ENCODE measurements around the gene MCRS1.
A peak's percentile ranks its signal among the peaks of the same experiment; 100 is the strongest.
"Not testable (repeated sequence)": the region's sequence is repeated elsewhere in the genome, so short reads cannot be mapped to it uniquely, and the experiment has no call there.

The MCRS1 gene

GRCh38 chr12:49567611-49568441, at the start of gene MCRS1:
Gene MCRS1, minus strand, starts transcription at chr12:49568142. Its CDS starts 1,411 bp downstream, at chr12:49566731.
- DNase-seq, result peak; percentile 97

- peak; percentile 67 for DNase-seq
These were observed 48.7 kb upstream of the MCRS1 start for GRCh38 chr12:49616533-49617219.

GRCh38 chr12:49615725-49616124, 47.8 kb upstream of the MCRS1 start:
- DNase-seq, result no peak

- no peak for DNase-seq
These were observed 44.3 kb upstream of the MCRS1 start for GRCh38 chr12:49612210-49612609.

GRCh38 chr12:49610785-49611184, 42.8 kb upstream of the MCRS1 start:
- DNase-seq, result not testable (repeated sequence)

GRCh38 chr12:49609875-49610154, 41.9 kb upstream of the MCRS1 start:
- peak; percentile 40 for DNase-seq

- no peak for DNase-seq
These were observed 41.3 kb upstream of the MCRS1 start for GRCh38 chr12:49609059-49609874.

GRCh38 chr12:49605539-49605938, 37.6 kb upstream of the MCRS1 start, which contains the start of gene FAM186B:
Gene FAM186B, minus strand, starts transcription at chr12:49605639. Its CDS starts 162 bp downstream, at chr12:49605477.
- DNase-seq, result not testable (repeated sequence)

GRCh38 chr12:49604856-49605255, 36.9 kb upstream of the MCRS1 start:
- no peak for DNase-seq

GRCh38 chr12:49603721-49604120, 35.8 kb upstream of the MCRS1 start:
- DNase-seq, result no peak

GRCh38 chr12:49599961-49600360, 32.0 kb upstream of the MCRS1 start:
- DNase-seq, result no peak

GRCh38 chr12:49598527-49598926, 30.6 kb upstream of the MCRS1 start:
- no peak for DNase-seq

- DNase-seq, result no peak
These were observed 21.0 kb upstream of the MCRS1 start for GRCh38 chr12:49588721-49589516.

GRCh38 chr12:49588281-49588680, 20.3 kb upstream of the MCRS1 start:
- DNase-seq, result no peak

- no peak for DNase-seq
These were observed 19.4 kb upstream of the MCRS1 start for GRCh38 chr12:49587174-49587908.

GRCh38 chr12:49585477-49586459, 17.8 kb upstream of the MCRS1 start:
- DNase-seq, result no peak

GRCh38 chr12:49584591-49584990, 16.6 kb upstream of the MCRS1 start:
- no peak for DNase-seq

GRCh38 chr12:49583366-49584094, 15.6 kb upstream of the MCRS1 start:
- peak; percentile 77 for DNase-seq

- no peak for DNase-seq
These were observed 14.9 kb upstream of the MCRS1 start for GRCh38 chr12:49582850-49583249.

GRCh38 chr12:49582201-49582600, 14.3 kb upstream of the MCRS1 start:
- no peak for DNase-seq

Data from NCI-H82 (cell line).